ENCODE data around the gene LZIC. TPM values are rescaled to one million over a fixed set of nuclear protein-coding genes. Genes with fewer than 3 reads are reported as not detected.

Gene LZIC
- total RNA-seq, 1 donor from 2014 or later, result 31.2 TPM

GRCh38 chr1:9942399-9942938 is 722 bp downstream of the LZIC start:
- peak; percentile 18 for DNase-seq (ENCODE audit: low spot score)
- no peaks in the 10 kb centered on the region for H3K9me3 Mint-ChIP-seq (ENCODE audit: unreplicated experiment)
- H3K27ac Mint-ChIP-seq (ENCODE audit: unreplicated experiment), result peak overlapping the region; percentile 98
- peak overlapping the region; percentile 99 for H3K4me3 Mint-ChIP-seq (ENCODE audit: unreplicated experiment)
- peak; percentile 61 for TF ChIP-seq CTCF (IDR thresholded peaks at IDR 0.05; ENCODE audit: unreplicated experiment)
- peaks cover 2% of the 10 kb centered on the region for H3K27me3 Mint-ChIP-seq (ENCODE audit: unreplicated experiment)
- H3K4me1 Mint-ChIP-seq (ENCODE audit: unreplicated experiment), result peaks cover 9% of the 10 kb centered on the region
- no peaks in the 10 kb centered on the region for H3K36me3 Mint-ChIP-seq (ENCODE audit: low read depth, unreplicated experiment)

- Mint-ChIP-seq H3K9me3 (ENCODE audit: unreplicated experiment) (no peaks in the 10 kb centered on the region), H3K27me3 (ENCODE audit: unreplicated experiment) (no peaks in the 10 kb centered on the region), H3K27ac (ENCODE audit: unreplicated experiment) (peak overlapping the region; percentile 93), H3K36me3 (ENCODE audit: low read depth, unreplicated experiment) (peaks cover 9% of the 10 kb centered on the region), H3K4me1 (ENCODE audit: unreplicated experiment) (peaks cover 13% of the 10 kb centered on the region), H3K4me3 (ENCODE audit: unreplicated experiment) (no peak overlapping the region)
- no peak for TF ChIP-seq CTCF (IDR thresholded peaks at IDR 0.05; ENCODE audit: unreplicated experiment)
- DNase-seq (ENCODE audit: low spot score), result peak; percentile 32
These were observed 13.5 kb downstream of the LZIC start for GRCh38 chr1:9929431-9930385.

- no peak for TF ChIP-seq CTCF (IDR thresholded peaks at IDR 0.05; ENCODE audit: unreplicated experiment)
- Mint-ChIP-seq H3K27me3 (ENCODE audit: unreplicated experiment) (no peaks in the 10 kb centered on the region), H3K27ac (ENCODE audit: unreplicated experiment) (no peak overlapping the region)
These were observed 15.9 kb downstream of the LZIC start for GRCh38 chr1:9927259-9927658.

GRCh38 chr1:9922342-9922741 is 20.8 kb downstream of the LZIC start:
- no peak for TF ChIP-seq CTCF (IDR thresholded peaks at IDR 0.05; ENCODE audit: unreplicated experiment)
- no peaks in the 10 kb centered on the region for H3K27me3 Mint-ChIP-seq (ENCODE audit: unreplicated experiment)
- no peak overlapping the region for H3K27ac Mint-ChIP-seq (ENCODE audit: unreplicated experiment)
- H3K9me3 Mint-ChIP-seq (ENCODE audit: unreplicated experiment), result no peaks in the 10 kb centered on the region
- DNase-seq (ENCODE audit: low spot score), result no peak
- H3K4me1 Mint-ChIP-seq (ENCODE audit: unreplicated experiment), result no peaks in the 10 kb centered on the region
- H3K36me3 Mint-ChIP-seq (ENCODE audit: low read depth, unreplicated experiment), result no peaks in the 10 kb centered on the region
- H3K4me3 Mint-ChIP-seq (ENCODE audit: unreplicated experiment), result no peak overlapping the region

More at GRCh38 chr1:9927259-9927658, 15.9 kb downstream of the LZIC start:
- Mint-ChIP-seq H3K9me3 (ENCODE audit: unreplicated experiment) (no peaks in the 10 kb centered on the region), H3K4me3 (ENCODE audit: unreplicated experiment) (no peak overlapping the region), H3K4me1 (ENCODE audit: unreplicated experiment) (peaks cover 13% of the 10 kb centered on the region), H3K36me3 (ENCODE audit: low read depth, unreplicated experiment) (peaks cover 4% of the 10 kb centered on the region)
- DNase-seq (ENCODE audit: low spot score), result no peak

GRCh38 chr1:9920606-9921005 is 22.6 kb downstream of the LZIC start:
- TF ChIP-seq CTCF (IDR thresholded peaks at IDR 0.05; ENCODE audit: unreplicated experiment), result no peak
- no peak overlapping the region for H3K27ac Mint-ChIP-seq (ENCODE audit: unreplicated experiment)
- H3K9me3 Mint-ChIP-seq (ENCODE audit: unreplicated experiment), result no peaks in the 10 kb centered on the region
- H3K4me1 Mint-ChIP-seq (ENCODE audit: unreplicated experiment), result no peaks in the 10 kb centered on the region
- no peak for DNase-seq (ENCODE audit: low spot score)
- H3K27me3 Mint-ChIP-seq (ENCODE audit: unreplicated experiment), result no peaks in the 10 kb centered on the region
- no peak overlapping the region for H3K4me3 Mint-ChIP-seq (ENCODE audit: unreplicated experiment)
- H3K36me3 Mint-ChIP-seq (ENCODE audit: low read depth, unreplicated experiment), result no peaks in the 10 kb centered on the region
